NCI-H2227 (cell line): ENCODE measurements around the gene MREG.

Experiments used
- DNase-seq: peaks from one replicate; lab custom pipeline; 2025; ENCODE audit not compliant: unreplicated experiment; lab: John Stamatoyannopoulos, UW

The MREG gene

DNA sequence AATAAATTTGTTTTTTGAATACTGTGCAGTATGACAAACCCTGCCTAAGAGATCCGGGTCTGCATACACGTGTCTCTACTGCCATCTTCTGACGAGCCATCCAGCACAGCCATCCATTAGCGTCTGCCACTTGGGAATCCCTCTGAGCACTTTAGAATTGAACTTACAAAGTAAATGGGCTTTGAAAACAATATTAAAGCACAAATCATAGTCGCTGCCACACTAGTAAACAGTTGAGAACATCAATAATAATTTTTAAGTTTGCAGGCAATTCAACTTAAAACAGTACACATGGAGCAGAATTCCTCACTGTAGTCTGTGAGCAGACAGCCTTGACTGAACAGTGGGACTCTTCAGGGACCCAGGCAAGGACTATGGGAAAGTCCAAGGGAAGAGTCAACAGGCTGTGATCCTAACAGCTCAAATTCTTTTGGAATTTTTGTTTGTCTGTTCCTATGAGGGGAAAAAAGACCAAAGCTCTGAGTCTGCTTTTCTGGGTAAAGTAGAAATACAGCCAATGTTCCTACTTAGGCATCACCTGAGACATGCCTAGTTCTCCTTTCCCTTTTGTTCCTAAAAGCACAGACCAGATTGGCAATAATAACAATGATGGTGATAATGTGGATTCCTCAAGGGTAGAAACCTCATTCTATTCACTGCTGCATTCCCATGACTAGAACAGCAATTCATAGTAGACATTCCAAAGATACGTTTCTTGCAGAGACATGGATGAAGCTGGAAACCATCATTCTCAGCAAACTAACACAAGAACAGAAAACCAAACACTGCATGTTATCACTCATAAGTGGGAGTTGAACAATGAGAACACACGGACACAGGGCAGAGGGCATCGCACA is 92.9 kb downstream of the MREG start:
- peak; percentile 77 for DNase-seq

DNA sequence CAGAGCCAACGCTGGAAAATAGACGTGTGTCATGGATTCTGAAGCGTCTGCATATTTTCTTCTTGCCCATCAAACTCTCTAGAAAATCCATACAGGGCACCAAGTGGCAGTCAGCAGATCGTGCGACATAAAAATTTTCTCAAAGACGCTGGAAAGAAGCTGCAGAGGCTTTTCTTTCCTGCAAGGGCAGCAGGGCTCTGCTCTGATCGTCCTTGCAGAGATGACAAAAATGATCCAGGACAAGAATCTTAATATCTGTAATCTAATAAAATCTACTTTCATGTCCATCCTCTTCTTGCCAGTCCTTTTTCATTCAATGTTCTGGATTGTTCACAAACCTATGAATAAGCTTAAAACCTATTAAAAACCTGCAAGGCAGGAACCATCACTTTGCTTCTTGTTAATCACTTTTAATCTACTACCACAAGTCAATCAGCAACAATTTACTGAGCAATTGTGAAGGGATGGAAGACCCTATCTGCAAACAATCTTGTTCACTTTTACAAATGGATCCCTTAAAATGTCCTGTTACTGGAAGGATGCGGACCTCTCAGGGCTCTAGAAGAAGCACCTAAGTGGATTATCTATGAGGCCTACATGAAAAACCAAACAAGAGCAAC is 93.6 kb downstream of the MREG start:
- DNase-seq: no peak

DNA sequence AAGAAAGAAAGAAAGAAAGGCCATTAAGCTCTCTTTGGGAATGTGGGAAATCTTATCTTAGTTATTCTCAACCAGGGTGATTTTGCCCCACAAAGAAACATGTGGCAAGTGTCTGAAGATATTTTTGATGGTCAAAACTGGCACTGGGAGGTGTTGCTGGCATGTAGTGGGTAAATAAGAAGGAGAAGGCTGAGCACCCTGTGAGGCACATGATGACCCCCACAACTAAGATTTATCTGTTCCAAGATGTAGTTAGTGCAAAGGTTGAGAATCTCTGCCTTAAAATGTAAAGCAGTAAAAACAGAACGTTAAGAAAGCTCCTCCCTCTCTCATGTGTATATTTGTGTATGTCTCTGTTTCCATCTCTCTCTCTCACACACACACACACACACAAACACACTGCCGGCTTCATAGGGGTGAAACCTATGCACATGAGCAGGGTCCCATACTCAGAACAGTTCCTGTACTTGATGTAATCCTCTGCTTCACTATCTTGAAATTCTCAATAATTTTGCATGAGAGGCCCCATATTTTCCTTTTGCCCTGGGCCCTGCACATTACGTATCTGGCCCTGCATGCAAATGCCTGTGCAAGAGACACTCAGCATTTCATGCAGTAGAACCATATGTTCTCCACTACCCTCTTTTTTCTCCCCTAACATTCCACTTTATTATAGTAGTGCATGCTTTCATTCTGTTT is 94.3 kb downstream of the MREG start:
- DNase-seq: no peak

DNA sequence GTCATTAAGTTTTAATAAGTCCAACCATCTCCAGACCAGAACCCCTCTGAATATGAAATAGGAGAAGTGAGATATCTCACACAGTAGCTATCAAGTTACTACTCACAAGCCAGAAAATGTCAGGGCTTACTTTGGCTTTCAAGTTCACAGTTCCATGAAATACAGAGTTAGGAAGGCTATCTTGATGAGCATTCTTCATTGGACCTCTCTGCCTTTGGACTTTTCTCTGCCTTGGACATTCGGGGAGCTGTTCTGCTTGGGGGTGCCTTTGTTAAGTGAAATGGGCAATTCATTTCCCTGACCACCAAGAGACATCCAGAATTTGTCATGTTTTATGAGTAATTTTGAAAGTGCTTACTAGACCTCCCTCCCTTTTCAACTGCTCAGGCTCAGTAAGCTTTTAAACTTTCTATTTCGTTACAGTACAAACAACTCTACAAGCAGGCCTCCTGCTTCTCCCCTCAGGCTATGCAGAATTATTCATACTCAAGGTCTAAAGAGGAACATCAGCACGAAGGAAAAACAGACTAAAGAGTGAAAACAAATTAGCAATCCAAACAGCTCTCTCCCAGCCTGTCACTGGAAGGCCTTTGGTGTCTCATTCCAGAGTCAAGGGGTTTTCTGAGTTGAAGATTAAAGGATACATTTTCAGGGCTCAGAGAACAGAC is 95.3 kb downstream of the MREG start:
- no peak for DNase-seq

DNA sequence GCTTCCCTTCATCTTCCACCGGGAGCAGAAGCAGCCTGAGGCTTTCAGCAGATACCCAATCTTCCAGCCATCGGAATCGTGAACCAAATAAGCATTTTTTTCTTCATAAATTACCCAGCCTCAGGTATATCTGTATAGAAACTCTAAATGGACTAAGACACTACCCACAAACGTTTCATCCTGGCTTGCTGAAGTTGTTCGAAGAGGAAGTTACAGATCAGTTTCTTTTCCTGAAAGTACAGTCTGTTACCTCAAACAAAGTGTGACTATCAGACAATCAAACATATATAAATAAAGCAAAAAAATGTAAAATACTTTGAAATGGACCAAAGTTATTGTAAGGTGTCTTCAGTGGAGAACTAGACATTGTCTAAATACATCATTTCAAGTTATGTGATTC is 97.9 kb downstream of the MREG start:
- DNase-seq: no peak

DNA sequence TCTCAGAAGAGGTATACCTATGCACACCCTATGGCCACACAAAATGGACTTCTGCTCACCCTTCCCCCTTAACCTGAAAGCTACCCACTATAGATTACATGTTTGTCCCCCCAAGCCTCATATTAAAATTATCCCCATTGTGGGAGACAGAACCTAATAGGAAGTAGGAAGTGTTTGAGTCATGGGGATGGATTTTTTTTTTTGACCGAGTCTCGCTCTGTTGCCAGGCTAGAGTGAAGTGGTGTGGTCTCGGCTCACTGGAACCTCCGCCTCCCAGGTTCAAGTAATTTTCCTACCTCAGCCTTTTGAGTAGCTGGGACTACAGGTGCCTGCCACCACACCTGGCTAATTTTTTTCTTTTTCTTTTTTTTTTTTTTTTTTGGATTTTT is 98.6 kb downstream of the MREG start:
- no peak for DNase-seq

DNA sequence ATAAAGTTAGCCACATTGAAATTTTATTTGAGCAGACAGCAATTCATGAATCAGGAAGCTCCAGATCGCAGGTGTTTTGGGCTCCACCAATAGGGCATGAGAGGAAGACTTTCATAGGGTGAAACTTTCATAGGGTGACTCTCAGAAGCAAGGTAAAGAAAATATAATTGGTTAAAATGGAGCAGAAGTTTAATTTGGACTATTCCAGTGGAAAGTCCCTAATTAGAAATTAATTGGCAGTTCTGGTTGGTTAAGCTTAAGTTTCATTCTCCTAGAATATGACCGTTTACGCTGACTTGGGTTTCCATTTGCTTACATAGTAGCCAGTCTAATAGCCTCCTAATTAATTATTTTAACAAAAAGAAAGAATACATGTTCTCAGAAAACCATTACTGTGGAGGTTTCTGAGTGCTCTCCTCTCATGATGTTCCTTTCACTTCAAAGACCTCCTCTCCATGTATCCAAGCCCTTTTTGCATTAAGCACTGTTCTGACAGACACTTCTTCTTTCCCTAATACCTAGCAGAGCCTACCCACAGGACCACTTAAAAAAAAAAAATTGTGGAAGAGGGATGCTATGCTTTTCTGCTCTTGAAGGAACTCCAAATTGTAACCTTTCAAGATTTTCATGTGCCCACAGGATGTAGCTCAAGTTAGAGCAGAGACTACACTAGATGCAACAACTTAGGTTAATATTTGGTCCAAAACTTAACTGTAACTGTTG is 99.1 kb downstream of the MREG start:
- no peak for DNase-seq

DNA sequence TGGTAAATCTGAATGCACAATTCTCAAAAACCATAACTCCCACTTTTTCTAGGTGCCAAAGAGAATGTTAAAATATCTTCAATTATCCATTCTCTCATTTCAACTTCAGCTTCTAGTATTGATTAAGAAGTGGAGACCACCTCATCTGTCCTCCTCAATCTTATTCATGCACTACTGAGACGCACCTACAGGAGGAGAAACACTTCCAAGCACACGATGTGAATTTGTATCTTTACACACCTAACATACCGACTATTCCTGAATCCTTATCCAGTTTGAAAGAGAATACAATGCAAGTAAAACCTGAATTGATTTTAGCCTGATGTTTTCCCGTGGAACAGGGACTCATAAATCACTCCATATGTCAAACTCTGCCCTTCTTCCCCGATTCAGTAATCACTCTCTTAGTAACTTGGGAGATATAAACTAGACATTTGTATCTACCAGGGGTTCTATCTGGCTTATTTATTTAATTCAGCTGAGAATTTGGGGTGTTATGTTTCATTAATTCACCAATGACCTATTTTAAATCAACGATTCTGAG is 101.0 kb downstream of the MREG start:
- DNase-seq: no peak

DNA sequence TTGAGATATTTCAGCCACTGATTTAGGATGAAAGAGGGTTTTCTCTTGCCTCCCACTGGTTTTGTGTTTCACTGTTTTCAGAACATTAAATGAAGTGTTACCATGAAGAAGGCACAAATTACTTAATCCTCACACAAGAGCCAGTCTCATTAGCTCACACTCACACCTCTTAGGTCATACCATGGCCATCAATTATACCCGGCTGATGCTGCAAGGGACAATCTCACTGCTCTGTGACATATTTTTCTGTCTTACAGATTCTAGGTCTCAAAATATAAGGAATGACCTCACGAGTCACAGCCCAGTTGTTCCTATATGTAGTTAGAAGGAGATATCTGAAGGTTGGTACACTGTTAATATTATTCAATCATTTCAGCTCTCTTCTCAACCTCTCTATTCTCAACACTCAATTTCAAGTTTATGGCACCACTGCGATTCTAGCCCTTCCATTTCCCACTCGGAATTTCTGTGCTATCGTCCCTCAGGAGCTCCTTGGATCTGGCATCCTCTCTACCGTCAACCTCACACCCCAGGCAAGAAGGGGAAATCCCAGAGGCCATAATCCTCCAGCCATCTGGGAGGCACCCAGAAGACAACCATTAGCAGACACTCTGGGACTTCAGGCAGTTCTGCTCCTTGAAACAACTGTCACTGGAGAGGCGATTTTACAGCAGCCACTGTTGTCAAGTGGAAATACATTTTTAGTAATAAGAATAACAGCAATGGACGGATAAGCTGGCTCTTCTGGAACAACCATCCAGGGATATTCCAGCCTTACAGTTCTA is 101.9 kb downstream of the MREG start:
- DNase-seq: no peak

DNA sequence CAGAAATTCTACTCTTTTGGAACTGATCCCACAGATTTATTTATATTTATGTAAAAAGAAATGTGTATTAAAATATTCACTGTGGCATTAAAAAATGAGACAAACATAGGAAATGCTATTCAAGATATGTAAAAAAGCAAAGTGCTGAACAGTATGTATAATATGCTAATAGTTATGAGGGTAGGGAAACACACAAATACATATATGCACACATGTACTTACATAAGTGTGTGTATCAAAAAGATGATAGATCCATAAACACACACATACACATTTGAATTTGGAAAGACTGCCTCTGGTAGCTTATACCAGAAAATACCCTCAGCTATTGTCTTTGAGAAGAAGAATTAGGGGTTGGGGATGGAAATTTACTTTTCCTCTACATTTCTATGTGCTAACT is 103.2 kb downstream of the MREG start:
- DNase-seq: no peak

DNA sequence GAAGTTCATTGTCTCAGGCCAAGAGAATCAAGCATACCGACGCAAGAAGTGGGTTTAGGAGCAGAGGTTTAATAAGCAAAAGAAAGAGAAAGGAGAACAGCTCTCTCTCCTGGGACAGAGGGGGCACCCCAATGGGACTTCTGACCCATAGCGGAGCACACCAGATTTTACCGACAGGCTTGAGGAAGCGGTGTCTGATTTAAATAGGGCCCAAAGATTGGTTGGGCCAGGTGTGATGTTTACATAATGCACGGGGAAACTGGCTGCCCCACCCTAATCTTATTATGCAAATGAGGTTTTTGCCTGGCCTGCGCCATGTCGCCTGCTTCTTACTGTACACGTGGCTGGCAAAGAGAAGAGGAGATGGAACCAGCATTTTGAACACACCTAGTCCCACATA is 106.2 kb downstream of the MREG start:
- DNase-seq: no peak

DNA sequence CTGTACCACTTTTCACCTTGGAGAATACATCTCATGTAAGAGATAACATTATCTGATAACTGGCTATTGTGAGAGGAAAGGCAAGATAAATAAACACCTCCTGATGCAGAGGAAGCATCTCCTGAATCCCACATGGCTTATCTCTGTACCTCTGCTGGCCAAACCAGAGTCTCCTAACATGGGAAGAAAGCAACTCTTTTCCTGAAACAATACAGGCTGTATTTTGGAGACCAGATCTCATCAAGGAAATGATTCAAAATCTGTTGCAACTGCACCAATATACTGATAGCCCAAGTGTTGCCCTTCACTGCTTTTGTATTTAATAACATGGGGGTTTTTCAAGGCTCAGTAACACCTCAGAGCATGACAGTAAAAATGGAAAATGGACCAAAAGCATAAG is 106.9 kb downstream of the MREG start:
- DNase-seq: no peak

DNA sequence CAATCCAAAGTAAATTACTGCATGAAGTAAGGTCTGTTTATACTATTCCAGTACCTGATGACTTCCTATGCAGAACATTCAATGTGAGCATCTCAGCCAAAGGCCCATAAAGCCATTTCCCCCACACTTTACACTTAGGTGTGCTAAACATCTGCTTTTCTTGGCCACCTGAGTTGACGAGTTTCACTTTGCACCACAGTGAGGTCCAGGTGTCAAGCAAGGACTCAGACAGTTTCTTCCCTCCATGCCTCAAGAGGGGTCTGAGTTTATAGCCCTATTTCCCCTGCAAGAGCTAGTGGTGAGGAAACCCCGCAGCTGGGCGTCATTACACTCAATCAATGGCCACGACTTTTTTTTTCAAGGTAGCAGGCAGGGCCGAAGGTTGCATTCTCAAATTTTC is 107.7 kb downstream of the MREG start:
- DNase-seq: no peak

DNA sequence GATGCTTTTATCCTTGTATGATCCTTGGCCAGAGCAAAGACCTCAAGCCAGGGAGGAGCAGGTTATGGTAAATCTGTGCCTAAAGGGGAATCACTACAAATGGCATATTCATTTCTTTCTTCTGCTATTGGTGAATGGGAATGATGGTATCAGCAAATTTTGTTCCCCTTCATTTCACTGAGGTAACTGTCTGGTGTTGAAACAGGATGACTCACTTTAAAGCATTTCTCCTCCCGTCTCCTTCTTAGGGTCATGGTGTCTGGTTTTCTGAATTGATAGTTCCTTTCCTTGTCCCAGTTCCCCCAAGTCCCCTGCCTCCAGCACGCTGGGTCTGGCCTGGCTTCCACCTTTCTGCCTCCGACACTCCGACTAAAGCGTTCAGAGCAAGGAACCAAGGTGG is 109.2 kb downstream of the MREG start:
- DNase-seq: no peak

DNA sequence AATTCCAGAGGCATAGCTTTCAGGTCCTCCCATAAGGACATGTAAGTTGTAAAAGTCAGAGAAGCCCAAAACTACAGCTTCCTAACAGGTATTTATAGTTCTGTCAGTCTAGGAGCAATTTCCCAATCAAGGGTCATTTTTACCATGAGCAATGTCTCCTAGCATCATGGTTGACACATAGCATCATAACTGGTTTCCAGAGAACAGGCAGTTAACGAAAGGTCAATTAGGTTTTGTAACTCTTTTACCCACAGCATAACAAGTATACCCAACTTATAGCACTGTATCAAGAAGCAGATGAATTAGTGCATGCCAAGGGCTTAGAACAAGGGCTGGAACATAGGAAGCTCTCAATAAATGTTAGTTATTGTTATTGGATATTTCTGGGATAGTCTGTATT is 110.1 kb downstream of the MREG start:
- no peak for DNase-seq

DNA sequence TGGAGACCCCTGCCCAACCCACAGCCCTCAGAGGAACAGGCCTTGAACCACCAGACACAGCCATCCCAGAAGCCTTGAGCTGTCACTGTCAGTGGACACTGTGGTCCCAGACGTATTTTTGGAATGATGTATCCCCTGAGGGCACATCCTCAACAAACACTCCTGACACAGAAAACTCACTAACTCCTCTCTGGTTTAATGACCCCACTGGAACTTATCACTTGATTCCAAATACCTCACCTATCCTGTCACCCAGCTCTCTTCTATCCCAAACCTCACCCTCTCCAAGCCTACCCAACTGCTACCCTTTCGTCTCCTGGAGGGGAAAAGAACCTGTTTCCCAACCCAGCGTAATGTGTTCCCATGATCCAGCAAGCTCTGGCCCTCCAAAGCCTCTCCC is 111.6 kb downstream of the MREG start:
- no peak for DNase-seq

DNA sequence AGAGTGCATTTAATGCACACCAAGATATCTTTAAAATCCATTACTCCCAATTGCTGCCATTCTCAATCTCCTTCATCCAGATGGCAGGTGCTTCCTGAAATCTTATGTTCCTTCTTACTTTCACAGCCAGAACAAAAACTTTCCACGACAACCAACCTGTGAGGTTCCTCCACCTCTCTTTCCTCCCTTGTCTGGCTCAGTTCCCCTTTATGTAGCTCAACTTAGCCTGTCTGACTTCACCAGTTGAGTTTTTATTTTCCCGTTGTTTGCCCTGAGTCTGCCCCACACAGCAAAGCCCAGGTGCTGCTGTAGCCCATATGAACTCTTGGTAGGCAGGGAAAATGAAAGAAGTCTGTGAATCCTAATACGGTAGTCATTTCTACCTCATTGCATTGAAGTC is 112.5 kb downstream of the MREG start:
- no peak for DNase-seq

DNA sequence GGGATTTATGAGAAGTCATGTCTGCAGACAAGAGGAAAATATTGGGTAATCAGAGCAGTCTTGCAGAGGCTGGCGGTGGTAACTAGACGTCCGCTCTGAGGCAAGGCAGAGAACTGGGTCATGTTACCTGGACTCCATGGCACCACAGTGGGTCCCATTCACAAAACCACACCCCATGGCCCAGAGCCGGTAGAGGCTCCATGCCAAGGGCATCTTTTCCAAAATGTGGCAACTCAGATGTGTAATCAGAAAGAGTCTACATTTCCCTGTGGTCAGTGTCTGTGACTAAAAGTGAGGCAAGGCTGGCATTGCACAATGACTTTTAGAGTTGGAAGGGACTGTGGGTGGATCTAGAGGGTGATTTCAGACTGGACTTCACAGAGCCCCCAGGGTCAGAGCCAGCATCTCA is 113.1 kb downstream of the MREG start:
- no peak for DNase-seq

DNA sequence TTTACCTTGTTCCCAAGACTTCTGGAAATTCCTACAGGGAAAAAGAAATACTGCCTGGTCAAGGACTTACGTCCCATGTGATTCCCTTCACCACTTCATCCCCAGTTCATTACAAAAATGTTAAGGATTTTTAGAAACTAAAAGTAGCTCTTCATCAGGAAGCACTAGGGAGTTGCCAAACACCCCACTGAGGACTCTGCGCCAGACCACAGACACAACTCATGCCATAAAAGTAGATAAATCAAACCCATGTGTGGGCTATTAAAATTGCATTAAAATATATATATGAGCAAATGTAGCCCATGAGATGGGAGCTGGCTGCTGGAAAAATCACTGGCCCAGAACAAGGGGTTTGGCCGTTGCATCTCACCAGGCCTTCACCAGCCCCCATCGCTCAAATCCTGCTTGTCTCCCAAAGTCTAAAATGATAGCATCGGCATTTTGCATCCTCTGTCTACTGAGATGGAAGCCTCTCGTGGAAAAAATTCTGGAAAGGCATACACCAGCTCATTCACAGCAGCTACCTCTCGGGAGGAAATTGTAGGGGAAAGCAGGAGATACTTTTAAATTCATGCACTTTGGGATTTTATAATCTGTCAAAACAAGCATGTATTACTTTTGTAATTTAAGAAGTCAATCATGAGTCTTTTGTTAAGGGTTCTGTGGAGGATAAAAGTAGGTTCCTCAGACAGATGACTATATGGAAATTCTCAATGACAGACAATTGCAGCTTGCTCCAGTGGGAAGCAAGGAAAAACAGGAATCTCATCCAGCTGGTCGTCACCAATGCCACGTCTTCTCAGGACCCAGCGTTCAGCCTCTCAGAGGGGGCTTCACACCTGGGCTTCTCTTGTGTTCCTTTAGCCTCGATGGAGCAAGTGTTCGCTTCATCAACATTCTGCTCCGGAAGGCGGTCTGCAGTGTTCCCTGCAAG is 113.9 kb downstream of the MREG start:
- no peak for DNase-seq
